Measurements from ENCODE around the gene GTF3A.
A peak's percentile ranks its signal among the peaks of the same experiment; 100 is the strongest.

The GTF3A gene

DNA sequence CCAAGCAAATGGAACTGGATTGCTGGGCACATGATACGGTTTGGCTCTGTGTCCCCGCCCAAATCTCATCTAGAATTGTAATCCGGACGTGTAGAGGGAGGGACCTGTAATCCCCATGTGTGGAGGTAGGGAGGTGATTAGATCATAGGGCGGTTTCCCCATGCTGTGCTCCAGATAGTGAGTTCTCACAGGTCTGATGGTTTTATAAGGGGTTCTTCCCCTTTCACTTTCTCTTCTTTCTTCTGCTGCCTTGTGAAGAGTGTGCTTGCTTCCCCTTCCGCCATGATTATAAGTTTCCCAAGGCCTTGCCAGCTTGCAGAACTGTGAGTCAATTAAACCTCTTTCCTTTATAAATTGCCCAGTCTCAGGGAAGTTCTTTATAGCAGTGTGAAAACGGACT, 58.6 kb downstream of the GTF3A start:
- peak; percentile 79 to 88 for DNase-seq (ENCODE audit: low read depth in 1 of 2, low spot score in 1 of 2)
- TF ChIP-seq, protein P1, sequence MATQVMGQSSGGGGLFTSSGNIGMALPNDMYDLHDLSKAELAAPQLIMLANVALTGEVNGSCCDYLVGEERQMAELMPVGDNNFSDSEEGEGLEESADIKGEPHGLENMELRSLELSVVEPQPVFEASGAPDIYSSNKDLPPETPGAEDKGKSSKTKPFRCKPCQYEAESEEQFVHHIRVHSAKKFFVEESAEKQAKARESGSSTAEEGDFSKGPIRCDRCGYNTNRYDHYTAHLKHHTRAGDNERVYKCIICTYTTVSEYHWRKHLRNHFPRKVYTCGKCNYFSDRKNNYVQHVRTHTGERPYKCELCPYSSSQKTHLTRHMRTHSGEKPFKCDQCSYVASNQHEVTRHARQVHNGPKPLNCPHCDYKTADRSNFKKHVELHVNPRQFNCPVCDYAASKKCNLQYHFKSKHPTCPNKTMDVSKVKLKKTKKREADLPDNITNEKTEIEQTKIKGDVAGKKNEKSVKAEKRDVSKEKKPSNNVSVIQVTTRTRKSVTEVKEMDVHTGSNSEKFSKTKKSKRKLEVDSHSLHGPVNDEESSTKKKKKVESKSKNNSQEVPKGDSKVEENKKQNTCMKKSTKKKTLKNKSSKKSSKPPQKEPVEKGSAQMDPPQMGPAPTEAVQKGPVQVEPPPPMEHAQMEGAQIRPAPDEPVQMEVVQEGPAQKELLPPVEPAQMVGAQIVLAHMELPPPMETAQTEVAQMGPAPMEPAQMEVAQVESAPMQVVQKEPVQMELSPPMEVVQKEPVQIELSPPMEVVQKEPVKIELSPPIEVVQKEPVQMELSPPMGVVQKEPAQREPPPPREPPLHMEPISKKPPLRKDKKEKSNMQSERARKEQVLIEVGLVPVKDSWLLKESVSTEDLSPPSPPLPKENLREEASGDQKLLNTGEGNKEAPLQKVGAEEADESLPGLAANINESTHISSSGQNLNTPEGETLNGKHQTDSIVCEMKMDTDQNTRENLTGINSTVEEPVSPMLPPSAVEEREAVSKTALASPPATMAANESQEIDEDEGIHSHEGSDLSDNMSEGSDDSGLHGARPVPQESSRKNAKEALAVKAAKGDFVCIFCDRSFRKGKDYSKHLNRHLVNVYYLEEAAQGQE (IDR thresholded peaks at IDR 0.05; ENCODE audit: insufficient replicate concordance, low read depth): no peak
- TF ChIP-seq POLR2AphosphoS5 (IDR thresholded peaks at IDR 0.05; ENCODE audit: low read depth): 0 out of 2 replicates have a peak, but pooled peaks have one; percentile 27
- TF ChIP-seq, protein P2, sequence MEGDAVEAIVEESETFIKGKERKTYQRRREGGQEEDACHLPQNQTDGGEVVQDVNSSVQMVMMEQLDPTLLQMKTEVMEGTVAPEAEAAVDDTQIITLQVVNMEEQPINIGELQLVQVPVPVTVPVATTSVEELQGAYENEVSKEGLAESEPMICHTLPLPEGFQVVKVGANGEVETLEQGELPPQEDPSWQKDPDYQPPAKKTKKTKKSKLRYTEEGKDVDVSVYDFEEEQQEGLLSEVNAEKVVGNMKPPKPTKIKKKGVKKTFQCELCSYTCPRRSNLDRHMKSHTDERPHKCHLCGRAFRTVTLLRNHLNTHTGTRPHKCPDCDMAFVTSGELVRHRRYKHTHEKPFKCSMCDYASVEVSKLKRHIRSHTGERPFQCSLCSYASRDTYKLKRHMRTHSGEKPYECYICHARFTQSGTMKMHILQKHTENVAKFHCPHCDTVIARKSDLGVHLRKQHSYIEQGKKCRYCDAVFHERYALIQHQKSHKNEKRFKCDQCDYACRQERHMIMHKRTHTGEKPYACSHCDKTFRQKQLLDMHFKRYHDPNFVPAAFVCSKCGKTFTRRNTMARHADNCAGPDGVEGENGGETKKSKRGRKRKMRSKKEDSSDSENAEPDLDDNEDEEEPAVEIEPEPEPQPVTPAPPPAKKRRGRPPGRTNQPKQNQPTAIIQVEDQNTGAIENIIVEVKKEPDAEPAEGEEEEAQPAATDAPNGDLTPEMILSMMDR (IDR thresholded peaks at IDR 0.05; ENCODE audit: insufficient read depth, low read length): no peak
- H3K27me3 ChIP-seq (ENCODE audit: insufficient read depth, poor library complexity, severe bottlenecking): no peaks in the 10 kb centered on the region
- peak overlapping the region; percentile 17 for H3K4me3 ChIP-seq (replicated peaks; ENCODE audit: insufficient read depth, low read length)
- peak overlapping the region; percentile 54 for H3K27ac ChIP-seq (replicated peaks)

DNA sequence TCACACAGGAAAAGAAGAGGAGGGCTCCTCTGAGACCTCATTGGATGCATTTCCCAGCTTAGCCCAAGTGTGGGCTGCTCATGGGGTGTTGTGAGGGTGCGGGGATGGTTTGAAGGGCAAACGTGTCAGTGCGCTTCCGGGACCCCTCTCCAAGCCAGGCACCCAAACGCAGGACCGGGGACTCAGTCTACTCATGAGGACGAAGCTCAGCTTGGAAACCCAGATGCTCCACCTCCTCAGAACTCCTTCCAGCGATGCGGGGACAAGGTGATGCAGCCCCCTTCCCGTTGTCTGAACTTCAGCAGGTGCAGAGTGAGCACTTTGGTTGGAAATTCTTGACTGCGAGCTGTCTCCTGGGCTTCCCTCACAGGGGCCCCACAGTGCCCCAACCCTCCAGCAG, 59.0 kb downstream of the GTF3A start:
- TF ChIP-seq, protein P2 (IDR thresholded peaks at IDR 0.05; ENCODE audit: insufficient read depth, low read length): no peak
- no peak for TF ChIP-seq GABPA (IDR thresholded peaks at IDR 0.05; ENCODE audit: low read depth)
- TF ChIP-seq POLR2AphosphoS5 (IDR thresholded peaks at IDR 0.05; ENCODE audit: low read depth): no peak
- TF ChIP-seq, protein P1 (IDR thresholded peaks at IDR 0.05; ENCODE audit: insufficient replicate concordance, low read depth): no peak
- no peak for TF ChIP-seq SPI1 (IDR thresholded peaks at IDR 0.05; ENCODE audit: borderline replicate concordance, low read depth)
- DNase-seq (ENCODE audit: low read depth in 1 of 2, low spot score in 1 of 2): no peak
- Histone ChIP-seq H3K27me3 (ENCODE audit: insufficient read depth, poor library complexity, severe bottlenecking) (no peaks in the 10 kb centered on the region), H3K4me3 (replicated peaks; ENCODE audit: insufficient read depth, low read length) (no peak overlapping the region), H3K27ac (replicated peaks) (peak overlapping the region; percentile 54)
